Activated CD4-positive, alpha-beta T cell treated with anti-CD3 and anti-CD28 coated beads, Interleukin-2, amount 50 U/mL, for 4 hours (primary cell): ENCODE data around the gene EXOC4.
"Not testable (repeated sequence)": the region's sequence is repeated elsewhere in the genome, so short reads cannot be mapped to it uniquely, and the experiment has no call there.

Experiments
- DNase-seq, 2 experiments: peaks; one replicate each; pipeline ENCODE4 v3.0.0-alpha.2; 2020

EXOC4 gene

GRCh38 chr7:134065415-134065814, 812.5 kb downstream of the EXOC4 start:
- no peak for DNase-seq

GRCh38 chr7:134067164-134067563, 814.3 kb downstream of the EXOC4 start:
- no peak for DNase-seq

GRCh38 chr7:134068670-134069069, 815.8 kb downstream of the EXOC4 start:
- no peak for DNase-seq

GRCh38 chr7:134069187-134069586, 816.3 kb downstream of the EXOC4 start:
- no peak for DNase-seq

- DNase-seq = no peak
Measured at GRCh38 chr7:134070673-134071072, 817.8 kb downstream of the EXOC4 start.

- DNase-seq = no peak
Measured at GRCh38 chr7:134071355-134072331, 818.8 kb downstream of the EXOC4 start.

- DNase-seq = no peak
Measured at GRCh38 chr7:134073276-134073675, 820.4 kb downstream of the EXOC4 start.

- DNase-seq = no peak
Measured at GRCh38 chr7:134075799-134076198, 822.9 kb downstream of the EXOC4 start.

GRCh38 chr7:134077560-134077959, 824.7 kb downstream of the EXOC4 start:
- DNase-seq = not testable (repeated sequence)

GRCh38 chr7:134078991-134079390, 826.1 kb downstream of the EXOC4 start:
- no peak for DNase-seq

GRCh38 chr7:134081695-134082094, 828.8 kb downstream of the EXOC4 start:
- no peak for DNase-seq

GRCh38 chr7:134083766-134084487, 831.0 kb downstream of the EXOC4 start:
- no peak for DNase-seq

GRCh38 chr7:134084488-134085144, 831.7 kb downstream of the EXOC4 start:
- DNase-seq = no peak

- no peak for DNase-seq
Measured at GRCh38 chr7:134085311-134085710, 832.4 kb downstream of the EXOC4 start.

- no peak for DNase-seq
Measured at GRCh38 chr7:134086998-134087735, 834.3 kb downstream of the EXOC4 start.

- DNase-seq = no peak
Measured at GRCh38 chr7:134088199-134088598, 835.3 kb downstream of the EXOC4 start.

- no peak for DNase-seq
Measured at GRCh38 chr7:134089446-134089845, 836.6 kb downstream of the EXOC4 start.

- no peak for DNase-seq
Measured at GRCh38 chr7:134098072-134098471, 845.2 kb downstream of the EXOC4 start.

- DNase-seq = no peak
Measured at GRCh38 chr7:134101716-134102115, 848.8 kb downstream of the EXOC4 start.

GRCh38 chr7:134104166-134104565, 851.3 kb downstream of the EXOC4 start:
- DNase-seq = no peak

- DNase-seq = no peak
Measured at GRCh38 chr7:134105841-134106240, 853.0 kb downstream of the EXOC4 start.

GRCh38 chr7:134108802-134109201, 855.9 kb downstream of the EXOC4 start:
- no peak for DNase-seq

- DNase-seq = no peak
Measured at GRCh38 chr7:134113655-134114054, 860.8 kb downstream of the EXOC4 start.
